Measurements from ENCODE around the gene CPAMD8.
"Not testable (repeated sequence)": the region's sequence is repeated elsewhere in the genome, so short reads cannot be mapped to it uniquely, and the experiment has no call there.

CPAMD8 gene

GRCh38 chr19:16891696-16892382 is 134.8 kb downstream of the CPAMD8 start:
- no peak for DNase-seq (ENCODE audit: low read depth)

- DNase-seq (ENCODE audit: low read depth) = no peak
These were observed 136.0 kb downstream of the CPAMD8 start for GRCh38 chr19:16890461-16891184.

DNA sequence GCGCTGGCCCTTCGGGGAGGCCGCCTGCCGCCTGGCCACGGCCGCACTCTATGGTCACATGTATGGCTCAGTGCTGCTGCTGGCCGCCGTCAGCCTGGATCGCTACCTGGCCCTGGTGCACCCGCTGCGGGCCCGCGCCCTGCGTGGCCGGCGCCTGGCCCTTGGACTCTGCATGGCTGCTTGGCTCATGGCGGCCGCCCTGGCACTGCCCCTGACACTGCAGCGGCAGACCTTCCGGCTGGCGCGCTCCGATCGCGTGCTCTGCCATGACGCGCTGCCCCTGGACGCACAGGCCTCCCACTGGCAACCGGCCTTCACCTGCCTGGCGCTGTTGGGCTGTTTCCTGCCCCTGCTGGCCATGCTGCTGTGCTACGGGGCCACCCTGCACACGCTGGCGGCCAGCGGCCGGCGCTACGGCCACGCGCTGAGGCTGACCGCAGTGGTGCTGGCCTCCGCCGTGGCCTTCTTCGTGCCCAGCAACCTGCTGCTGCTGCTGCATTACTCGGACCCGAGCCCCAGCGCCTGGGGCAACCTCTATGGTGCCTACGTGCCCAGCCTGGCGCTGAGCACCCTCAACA is 136.6 kb downstream of the CPAMD8 start:
- no peak for DNase-seq (ENCODE audit: low read depth)

- no peak for DNase-seq (ENCODE audit: low read depth)
These were observed 137.2 kb downstream of the CPAMD8 start for GRCh38 chr19:16889366-16889882.

GRCh38 chr19:16888629-16889365 is 137.8 kb downstream of the CPAMD8 start, which contains the start of gene F2RL3:
Gene F2RL3 (plus strand): TSS chr19:16888999. CDS start chr19:16889190, 191 bp downstream.
- DNase-seq (ENCODE audit: low read depth) = no peak

DNA sequence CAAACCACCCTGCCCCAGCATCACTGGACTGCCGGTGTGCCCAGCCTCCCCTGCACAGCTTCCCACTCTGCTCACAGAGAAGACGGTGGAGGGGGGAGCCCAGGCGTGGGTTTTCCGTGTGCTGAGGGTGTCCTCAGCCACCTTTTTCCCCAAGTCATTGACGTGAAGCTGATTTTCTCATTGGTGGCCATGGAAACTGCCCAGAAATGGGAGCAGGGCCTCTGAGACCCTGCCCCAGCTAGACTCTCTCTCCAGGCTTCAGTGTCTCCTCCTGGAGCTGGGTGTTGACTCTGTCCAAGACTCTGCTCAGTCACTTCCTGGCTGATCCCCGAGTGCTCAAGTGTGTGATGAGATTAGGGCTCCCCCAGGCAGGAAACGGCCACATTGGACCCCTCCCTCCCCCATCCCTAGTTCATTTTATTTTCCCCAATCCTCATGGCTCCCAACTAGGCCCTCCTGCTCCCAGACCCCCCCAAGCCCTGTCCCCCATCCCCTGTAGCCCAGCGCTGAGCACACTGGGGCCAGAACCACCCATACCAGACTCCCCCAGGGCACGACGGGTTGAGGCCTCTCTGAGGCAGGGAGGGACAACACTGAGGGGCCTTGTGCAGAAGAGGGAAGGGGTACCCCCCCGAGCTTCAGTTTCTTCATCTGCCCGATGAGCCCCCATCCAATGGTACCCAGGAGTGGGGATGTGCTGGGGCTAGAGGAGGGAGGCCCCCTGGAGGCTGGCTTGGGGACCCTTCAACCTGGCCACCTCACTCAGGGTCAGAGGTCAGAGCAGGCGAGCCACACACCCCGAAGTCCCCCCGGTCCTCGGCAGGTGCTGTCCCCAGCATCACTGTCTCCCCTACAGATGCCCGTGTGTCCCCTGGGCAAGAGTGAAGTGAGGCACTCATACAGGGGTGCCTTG is 139.0 kb downstream of the CPAMD8 start:
- DNase-seq (ENCODE audit: low read depth) = no peak

DNA sequence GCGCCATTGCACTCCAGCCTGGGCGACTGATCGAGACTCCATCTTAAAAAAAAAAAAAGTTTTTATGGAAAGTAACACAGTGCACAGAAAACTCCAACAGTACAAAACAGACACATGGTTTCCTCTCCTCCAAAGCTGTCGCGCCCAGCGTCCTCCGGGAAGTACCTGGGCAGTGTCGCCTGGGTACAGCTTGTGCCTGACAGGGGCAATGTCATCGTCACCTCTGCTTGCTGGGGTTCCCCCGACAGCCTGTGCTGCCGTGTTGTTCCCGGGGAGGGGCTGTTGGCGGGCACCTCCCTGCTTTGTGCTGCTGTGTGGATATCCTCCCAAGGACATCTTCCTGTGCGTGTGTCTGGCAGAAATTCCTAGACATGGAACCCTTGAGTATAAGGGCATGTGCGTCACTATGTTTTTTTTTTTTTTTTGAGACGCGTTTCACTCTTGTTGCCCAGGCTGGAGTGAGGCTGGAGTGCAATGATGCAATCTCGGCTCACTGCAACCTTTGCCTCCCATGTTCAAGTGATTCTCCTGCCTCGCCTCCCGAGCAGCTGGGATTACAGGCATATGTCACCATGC is 140.2 kb downstream of the CPAMD8 start:
- DNase-seq (ENCODE audit: low read depth) = no peak

DNA sequence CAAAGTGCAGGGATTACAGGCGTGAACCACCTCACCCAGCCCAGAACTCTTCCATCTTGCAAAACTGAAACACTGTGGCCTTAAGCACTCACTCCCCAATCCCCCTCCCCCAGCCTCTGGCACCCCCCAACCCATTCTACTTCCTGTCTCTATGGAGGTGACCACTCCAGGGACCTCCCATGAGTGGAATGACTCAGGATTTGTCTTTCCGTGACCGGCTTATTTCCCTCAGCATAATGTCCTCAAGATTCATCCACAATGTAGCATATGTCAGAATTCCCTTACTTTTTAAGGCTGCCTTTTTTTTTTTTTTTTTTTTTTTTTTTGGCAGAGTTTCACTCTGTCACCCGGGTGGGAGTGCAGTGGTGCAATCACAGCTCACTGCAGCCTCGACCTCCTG is 141.4 kb downstream of the CPAMD8 start:
- DNase-seq (ENCODE audit: low read depth) = no peak

GRCh38 chr19:16883522-16883921 is 143.1 kb downstream of the CPAMD8 start:
- no peak for DNase-seq (ENCODE audit: low read depth)

DNA sequence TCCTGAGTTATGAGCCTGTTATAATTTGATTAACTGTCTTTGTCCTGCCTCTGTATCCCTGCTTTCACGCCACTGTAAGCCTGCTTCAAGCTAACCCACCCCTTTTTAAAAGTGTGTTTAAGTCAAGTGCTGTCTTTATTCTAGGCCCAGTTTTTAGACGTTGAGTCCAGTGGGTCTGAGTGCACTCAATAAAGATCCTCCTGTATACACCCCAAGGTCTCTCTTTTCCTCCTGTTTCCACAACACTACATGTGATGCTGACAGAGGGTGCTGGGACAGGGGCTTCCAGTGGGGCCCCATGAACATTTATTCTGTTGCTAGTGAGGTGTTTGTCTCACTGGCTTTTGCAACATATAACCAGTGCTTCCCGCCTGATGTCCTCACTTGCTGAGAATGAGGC is 144.5 kb downstream of the CPAMD8 start:
- DNase-seq (ENCODE audit: low read depth) = no peak

DNA sequence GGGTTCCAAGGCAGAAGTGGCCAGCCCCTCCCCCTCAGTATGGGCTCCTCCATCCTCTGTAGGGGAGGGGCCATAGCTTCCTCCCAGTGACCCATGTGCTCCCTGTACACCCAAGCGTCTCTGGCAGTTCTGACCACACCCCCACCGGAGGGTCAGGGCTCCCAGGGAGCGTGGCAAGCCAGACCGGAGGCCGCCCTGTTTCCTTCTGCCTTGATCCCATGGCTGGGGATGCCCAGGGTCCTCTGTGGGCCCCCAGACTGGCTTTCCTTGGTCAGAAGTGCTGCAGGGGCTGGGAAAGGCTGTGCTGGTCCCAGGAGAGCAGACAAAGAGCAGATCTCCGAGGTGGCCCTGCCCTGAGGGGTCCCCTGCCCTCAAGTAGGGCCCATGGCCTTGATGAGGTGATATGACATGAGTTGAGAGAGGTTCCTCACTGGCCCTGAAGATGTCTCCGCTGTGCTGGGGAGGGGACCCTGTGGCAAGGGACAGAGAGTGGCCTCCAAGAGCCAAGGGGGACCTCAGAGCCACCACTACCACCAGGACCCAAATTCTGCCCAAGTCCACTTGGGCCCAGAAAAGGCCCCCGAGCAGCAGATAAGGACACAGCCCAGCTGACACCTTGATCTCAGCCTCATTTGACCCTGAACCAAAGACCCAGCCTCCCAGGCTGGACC is 145.6 kb downstream of the CPAMD8 start:
- no peak for DNase-seq (ENCODE audit: low read depth)

GRCh38 chr19:16878181-16878965 is 148.2 kb downstream of the CPAMD8 start:
- DNase-seq (ENCODE audit: low read depth) = no peak

DNA sequence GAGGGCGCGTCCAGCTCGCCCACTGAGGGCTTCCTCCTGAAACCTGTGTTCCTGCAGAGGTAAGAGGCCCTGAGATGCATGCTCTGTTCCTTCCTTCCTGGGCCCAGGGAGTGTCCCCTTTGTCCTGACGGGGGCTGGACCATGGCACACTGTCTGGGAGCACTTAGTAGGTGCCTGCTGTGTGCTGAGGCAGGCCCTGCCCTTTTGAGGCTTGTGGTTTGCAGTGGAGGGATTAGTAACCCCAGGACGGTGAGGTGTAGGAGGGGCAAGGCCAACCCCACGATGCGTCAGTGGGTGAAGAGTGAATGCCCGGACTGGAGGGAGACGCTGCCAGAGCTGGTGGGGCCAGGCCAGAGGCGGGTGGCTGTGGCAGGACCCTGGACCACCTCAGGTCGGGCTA is 149.0 kb downstream of the CPAMD8 start:
- no peak for DNase-seq (ENCODE audit: low read depth)

- DNase-seq (ENCODE audit: low read depth) = no peak
These were observed 149.7 kb downstream of the CPAMD8 start for GRCh38 chr19:16876904-16877361.

DNA sequence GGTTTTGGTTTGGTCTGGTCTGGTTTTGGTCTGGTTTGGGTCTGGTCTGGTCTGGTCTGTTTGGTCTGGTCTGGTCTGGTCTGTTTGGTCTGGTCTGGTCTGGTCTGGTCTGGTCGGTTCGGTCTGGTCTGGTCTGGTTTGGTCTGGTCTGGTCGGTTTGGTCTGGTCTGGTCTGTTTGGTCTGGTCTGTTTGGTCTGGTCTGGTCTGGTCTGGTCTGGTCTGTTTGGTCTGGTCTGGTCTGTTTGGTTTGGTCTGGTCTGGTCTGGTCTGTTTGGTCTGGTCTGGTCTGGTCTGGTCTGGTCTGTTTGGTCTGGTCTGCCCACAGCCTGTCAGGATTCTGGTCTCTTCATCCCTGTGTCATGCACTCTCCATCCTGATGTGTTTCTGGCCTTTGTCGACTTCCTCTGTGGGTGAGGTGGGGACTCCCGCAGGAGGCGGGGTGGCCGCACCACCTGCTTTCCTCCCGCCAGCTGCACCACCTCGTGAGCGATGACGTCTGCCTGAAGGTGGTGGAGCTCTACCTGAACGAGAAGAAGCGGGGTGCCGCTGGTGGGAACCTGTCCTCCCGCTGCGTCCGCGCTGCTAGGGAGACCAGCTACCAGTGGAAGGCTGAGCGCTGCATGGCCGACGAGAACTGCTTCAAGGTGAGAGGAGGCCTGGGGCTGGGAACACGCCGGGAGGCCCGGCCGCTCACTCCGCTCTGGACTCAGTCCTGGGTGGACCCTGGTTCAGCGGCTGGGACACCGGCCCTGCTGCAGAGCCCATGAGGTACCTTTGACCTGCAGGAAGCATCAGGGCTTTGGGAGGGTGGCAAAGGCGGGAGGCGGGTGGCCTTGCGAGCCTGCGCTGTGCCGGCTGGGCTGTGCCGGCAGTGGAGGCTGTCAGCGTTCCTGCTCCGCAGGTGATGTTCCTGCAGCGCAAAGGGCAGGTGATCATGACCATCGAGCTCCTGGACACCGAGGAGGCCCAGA is 150.7 kb downstream of the CPAMD8 start:
- DNase-seq (ENCODE audit: low read depth) = no peak

GRCh38 chr19:16874978-16875299 is 151.7 kb downstream of the CPAMD8 start:
- DNase-seq (ENCODE audit: low read depth) = not testable (repeated sequence)

- DNase-seq (ENCODE audit: low read depth) = no peak
These were observed 152.2 kb downstream of the CPAMD8 start for GRCh38 chr19:16874250-16874977.

- DNase-seq (ENCODE audit: low read depth) = no peak
These were observed 153.0 kb downstream of the CPAMD8 start for GRCh38 chr19:16873594-16873993.

All from activated T-helper 9 cell treated with anti-CD3 and anti-CD28 coated beads, Interleukin-2, amount 50 U/mL, for 16 hours (primary cell).